GM19438 (cell line): Measurements from ENCODE around the gene RBMS3.

Experiments
- ATAC-seq: cut with Tn5 transposase; IDR thresholded peaks from one replicate; pipeline ENCODE4 v1.9.1; 2021; ENCODE audit warnings: low read depth; ENCODE audit not compliant: unreplicated experiment

The RBMS3 gene

GRCh38 chr3:29697989-29698388 is 417.1 kb downstream of the RBMS3 start:
- no peak for ATAC-seq

DNA sequence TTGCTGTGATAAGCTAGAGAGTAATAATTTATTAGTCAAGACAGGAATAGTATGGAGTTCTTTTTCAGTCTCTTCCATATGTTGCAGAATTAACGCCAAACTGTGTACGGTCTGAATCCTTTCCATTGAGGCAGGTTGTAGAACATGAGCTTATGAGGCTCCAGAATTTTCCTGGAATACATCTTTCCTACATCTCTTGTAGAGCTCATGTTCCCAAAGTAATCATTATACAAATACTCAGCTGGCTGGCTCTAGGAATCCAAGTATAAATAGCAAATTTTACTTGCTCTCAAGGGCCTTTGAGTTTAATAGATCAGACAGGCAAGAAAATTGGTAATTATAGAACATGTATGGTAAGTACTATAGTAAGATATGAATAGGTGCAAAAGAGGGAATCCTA is 419.4 kb downstream of the RBMS3 start:
- no peak for ATAC-seq

DNA sequence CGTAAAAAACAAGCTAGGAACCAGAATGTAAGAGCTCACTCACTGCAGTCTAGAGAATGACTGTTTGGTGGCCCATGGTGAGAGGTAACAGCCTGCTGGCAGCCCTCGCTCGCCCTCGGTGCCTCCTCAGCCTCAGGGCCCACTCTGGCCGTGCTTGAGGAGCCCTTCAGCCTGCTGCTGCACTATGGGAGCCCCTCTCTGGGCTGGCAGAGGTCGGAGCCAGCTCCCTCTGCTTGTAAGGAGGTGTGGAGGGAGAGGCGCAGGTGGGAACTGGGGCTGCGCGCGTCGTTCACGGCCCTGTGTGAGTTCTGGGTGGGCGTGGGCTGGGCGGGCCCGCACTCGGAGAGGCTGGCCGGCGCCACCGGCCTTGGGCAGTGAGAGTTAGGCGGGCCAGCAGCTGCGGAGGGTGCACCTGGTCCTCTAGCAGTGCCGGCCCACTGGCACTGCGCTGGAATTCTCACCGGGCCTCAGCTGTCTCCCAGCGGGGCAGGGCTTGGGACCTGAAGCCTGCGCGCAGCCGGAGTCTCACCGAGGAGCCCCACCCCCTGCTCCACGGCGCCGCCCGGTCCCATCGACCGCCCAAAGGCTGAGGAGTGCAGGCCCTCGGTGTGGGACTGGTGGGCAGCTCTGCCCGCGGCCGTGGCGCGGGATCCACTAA is 420.6 kb downstream of the RBMS3 start:
- no peak for ATAC-seq

DNA sequence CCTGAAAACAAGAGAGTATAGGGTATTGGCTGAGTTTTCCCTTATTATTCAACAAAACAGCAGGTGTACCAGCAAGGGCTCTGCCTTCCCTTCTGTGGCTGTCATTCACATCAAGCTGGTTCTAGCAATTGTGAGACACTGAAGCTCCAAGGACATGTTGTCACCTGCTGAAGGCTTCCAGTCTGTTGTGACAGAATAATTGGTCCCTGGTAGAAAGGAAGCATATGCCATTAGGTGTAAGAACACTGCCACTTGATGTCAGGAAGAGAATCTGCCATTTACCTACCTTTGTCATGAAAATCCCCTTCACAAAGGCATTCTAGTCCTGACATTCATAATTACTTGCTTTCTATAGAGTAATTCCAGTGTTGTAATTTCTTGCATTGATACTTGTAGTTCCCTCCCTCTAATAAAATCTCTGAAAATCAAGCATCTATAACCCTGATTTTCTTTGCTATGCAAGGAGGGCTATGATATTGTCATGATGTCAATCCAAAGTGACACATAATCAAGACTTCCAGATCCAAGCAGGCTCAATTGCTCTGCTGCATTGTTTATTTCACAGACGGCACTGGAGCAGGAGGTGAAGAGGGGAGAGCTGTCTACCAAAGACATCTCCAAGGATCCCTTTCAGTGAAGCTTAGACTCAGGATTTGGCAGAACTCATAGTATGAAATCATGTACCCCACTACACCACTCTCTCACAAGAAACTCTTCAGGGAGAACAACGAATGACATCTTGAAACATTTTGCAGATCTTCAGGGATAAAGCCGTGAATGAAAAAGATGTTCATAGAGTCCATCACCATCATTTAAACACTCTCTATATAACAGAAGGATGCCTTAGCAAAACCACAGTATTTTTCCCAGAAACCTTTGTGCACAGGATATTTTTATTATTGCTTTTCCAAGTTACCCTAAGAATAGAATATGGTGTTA is 425.3 kb downstream of the RBMS3 start:
- no peak for ATAC-seq

GRCh38 chr3:29708884-29709283 is 428.0 kb downstream of the RBMS3 start:
- ATAC-seq = no peak

DNA sequence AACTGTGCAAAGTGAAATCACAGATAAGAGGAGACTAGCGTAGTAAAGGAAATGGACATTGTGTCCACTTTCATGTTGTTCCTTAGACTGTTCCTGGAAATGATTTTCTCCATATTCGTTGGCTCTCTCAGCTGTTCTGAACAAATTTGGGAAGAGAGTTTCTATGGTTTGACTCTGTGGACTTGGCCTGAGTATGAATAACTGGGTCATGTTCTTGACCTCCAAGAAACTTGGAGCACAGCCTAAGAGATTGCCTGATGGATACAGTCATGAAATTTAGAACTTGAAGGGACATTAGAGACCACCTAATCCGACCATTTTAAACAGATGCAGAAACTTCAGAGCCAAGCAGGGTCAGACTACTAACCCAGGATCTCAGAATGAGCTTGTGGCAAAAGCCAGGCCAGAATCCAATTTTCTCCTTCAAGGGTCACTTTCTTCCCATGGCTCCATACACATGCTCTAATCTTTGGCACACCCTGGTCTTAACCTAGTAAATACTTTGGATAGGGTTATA is 430.4 kb downstream of the RBMS3 start:
- ATAC-seq = no peak

DNA sequence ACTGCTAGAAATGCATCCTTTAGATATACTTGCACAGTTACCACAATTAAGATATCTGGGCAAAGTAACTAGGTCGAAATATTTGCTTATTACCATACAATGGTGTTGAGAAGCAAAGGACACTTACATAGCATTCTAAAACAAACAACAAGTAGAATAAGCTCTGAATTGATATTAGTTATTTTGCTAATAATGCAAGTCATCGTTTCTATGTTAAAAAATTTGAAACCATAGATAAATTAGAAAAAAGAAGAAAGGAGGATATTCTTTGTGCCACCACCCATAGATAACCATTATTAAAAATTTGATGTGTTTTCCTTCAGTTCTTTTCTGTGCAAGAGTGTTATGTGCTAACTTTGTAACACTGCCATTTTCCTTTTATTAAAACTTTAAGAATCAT is 435.3 kb downstream of the RBMS3 start:
- ATAC-seq = no peak

- ATAC-seq = no peak
Measured at GRCh38 chr3:29718661-29719065, 437.8 kb downstream of the RBMS3 start.

- no peak for ATAC-seq
Measured at GRCh38 chr3:29720665-29721064, 439.8 kb downstream of the RBMS3 start.

DNA sequence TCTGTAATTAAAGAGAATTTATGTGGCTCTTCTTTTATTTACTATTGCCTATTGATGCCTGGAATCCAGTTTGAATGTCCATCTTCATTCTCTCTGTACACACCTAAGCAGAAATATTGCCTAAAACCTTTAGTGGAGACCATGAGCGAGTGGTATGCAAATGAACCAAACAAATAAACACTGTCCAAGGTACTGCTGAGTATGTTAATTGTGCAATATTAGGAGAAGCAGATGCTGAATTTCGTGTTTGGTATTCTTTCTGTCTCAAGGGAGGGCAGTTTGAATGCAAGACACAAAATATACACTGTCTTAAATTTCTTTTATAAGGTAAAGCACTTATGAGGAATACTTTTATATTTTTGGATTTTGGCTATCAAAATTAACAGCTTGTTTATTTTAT is 440.9 kb downstream of the RBMS3 start:
- ATAC-seq = no peak

DNA sequence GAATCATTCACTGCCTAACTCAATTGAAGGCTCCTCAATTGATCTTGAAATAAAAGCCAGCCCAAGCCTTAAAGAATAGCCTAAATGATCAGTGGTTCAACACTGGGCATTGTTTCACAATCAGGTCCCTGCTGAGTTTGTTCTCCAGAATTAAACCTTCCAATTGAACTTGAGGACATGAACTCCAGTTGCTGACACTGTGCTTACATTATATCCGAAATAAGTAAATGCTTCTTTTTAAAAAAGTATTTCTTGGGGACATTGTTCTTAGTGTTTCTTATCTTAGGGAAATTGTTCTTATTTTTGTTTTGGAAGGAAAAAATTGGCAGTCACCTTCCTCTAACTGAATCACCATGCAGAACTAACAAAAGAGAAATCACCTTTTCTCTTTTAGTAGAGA is 450.2 kb downstream of the RBMS3 start:
- ATAC-seq = no peak

DNA sequence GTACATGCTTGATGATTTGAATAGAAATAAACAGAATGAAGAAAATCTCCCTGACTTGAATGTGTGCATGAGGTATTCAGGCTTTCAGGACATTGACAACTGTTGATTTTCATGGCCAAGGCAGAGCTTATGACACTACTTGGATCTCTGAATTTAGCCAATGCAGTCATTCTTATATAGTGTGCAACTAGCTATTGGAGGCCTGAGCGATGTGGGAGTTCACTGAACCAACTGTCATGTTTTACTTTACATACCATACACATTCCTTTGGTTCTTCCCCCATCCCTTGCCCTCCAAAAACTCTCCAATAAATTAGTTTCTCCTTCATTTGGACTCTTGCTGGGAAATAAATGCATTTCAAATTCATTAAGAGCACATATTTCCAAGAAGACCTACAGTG is 460.4 kb downstream of the RBMS3 start:
- no peak for ATAC-seq

DNA sequence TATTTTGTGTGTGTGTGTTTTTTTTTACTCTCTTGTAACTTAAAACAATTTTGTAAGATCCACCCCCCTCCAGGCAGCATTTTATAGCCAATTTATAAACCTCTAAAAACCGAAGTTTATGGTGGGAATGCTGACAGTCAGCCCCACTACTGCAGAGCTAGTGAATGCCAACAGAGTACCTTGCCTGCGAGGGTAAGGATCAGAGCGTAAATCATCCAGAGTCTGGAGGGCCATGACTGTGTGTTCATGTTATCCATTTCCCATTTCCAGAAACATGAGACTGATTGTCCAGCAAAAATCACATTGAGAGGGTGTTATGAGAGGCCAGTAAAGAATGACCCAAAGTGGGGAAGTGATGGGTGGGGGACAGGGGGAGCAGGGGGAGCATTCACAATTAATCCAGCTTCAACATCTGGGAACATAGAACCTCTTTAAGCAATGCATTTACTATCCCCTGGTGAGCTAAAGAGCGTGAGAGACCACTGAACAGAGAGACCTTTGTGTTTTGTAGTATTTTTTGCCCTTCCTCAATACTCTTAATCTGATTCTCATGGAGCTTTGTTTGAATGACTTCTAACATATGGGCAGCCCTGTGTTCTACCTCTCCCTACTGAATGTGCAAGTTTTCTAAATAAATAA is 464.5 kb downstream of the RBMS3 start:
- ATAC-seq = no peak

GRCh38 chr3:29746163-29746760 is 465.4 kb downstream of the RBMS3 start:
- ATAC-seq = no peak

DNA sequence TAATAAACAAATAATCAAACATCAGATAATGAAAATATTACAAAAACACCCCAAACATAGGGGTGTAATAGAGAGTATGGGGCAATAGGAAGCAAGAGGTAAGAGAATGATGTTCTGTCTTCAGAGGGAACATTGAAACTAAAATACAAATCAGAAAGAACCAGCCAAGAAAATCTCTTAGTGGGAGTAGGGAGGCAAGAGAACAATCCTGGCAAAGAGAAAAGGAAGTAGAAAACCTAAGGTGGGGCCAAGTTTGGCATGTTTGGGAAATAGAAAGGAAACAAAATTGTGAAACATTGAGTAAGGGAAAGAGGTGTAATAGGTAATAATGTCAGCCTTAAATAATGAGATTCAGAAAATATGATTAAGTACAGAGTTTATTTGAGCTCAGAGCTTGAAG is 467.1 kb downstream of the RBMS3 start:
- no peak for ATAC-seq

DNA sequence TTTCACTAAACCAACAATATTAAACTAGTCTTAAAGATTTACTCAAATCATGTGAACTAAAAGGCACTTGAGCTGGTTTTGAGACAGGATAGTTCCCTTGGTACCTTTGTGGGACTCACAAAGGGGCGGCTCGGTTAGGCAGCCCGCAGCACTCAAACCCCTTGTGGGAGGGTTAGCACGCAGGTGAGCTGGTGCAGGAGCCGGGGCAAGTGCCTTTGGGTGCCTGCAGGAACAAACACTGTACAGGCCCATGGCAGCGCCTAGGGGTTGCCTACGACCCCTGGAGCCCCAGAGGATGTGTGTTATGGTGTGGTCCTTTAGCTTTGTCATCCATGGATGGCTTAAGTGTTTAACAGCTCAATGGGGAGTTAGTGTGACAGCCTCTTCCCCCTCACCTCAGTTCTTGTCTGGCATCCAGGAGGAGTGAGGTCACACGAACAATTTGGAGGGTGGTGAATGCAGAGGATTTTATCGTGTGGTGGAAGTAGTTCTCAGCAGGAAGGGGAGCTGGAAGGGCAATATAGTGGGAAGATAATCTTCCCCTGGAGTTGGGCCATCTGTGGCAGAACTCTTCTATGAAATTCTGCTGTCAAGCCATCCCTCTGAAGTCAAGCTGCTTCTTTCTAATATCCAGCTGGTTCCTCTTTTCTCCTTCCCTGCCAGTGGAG is 470.9 kb downstream of the RBMS3 start:
- ATAC-seq = no peak

GRCh38 chr3:29754346-29754745 is 473.5 kb downstream of the RBMS3 start:
- no peak for ATAC-seq

DNA sequence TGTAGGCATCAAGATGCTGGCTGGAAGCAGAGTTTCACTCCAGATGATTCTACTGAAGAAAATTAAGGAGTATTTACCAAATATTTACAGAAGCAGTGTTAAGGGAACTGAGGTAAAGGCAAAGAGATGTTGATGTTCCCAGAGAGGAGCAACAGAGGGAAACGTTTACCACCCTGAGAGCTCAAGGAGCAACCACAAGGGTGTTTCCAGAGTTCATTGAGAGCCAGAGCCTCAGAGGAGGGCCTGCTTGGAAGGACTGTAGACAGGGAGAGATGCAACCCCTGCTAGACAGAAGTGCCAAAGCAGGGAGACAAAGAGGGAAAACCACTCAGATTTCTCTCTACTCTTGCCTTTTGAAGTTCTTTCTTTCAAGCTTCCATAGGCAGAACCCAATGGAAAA is 474.5 kb downstream of the RBMS3 start:
- ATAC-seq = no peak

GRCh38 chr3:29757054-29757777 is 476.3 kb downstream of the RBMS3 start:
- ATAC-seq = no peak

DNA sequence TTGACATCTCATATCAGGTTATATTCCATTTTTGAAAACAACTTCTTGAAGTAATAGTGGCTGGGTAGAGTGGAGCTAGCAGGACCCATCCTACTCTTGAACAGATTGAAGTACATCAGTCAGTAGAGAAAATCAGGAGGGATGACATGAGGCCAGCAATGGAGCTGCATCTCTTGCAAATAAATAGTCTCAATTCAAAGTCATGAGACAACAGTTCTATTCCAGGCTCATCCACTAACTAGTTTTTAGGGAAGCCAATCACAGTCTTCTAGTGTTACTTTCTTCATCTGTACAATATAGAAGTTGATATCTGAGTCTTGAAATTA is 477.2 kb downstream of the RBMS3 start:
- ATAC-seq = no peak
